GM23248 (cell line): Measurements from ENCODE around the gene HEXB. TPM values are rescaled to one million over a fixed set of nuclear protein-coding genes. Genes with fewer than 3 reads are reported as not detected.
"Not testable (repeated sequence)": the region's sequence is repeated elsewhere in the genome, so short reads cannot be mapped to it uniquely, and the experiment has no call there.

Experiments
- DNase-seq: peaks from one replicate; pipeline ENCODE4 v3.0.0-alpha.2; 2015
- H2AFZ ChIP-seq: fragments of 200-600 bp; sonication (generic); 2 replicates; pipeline ENCODE4 v1.6.1; 2016; ENCODE audit warnings: antibody characterized with exemption
- H3F3A ChIP-seq: fragments of 200-600 bp; sonication (generic); 2 replicates; pipeline ENCODE4 v1.6.1; 2016; ENCODE audit warnings: mild to moderate bottlenecking, antibody characterized with exemption, mixed run types; ENCODE audit not compliant: insufficient read depth
- H3K27ac ChIP-seq: fragments of 200-600 bp; sonication (generic); 2 replicates; pipeline ENCODE4 v1.5.1; 2016; ENCODE audit warnings: mild to moderate bottlenecking
- H3K27me3 ChIP-seq: fragments of 200-600 bp; sonication (generic); replicated peaks from 2 replicates; pipeline ENCODE4 v1.6.1; 2016; ENCODE audit warnings: mild to moderate bottlenecking; ENCODE audit not compliant: insufficient read depth
- H3K36me3 ChIP-seq: fragments of 200-600 bp; sonication (generic); 2 replicates; pipeline ENCODE4 v1.6.1; 2016; ENCODE audit warnings: low read depth, mild to moderate bottlenecking
- H3K4me1 ChIP-seq: fragments of 200-600 bp; sonication (generic); 2 replicates; pipeline ENCODE4 v1.6.1; 2016; ENCODE audit warnings: mild to moderate bottlenecking; ENCODE audit not compliant: insufficient read depth
- H3K4me2 ChIP-seq: fragments of 200-600 bp; sonication (generic); one replicate; pipeline ENCODE4 v1.6.1; 2016; ENCODE audit warnings: mild to moderate bottlenecking; ENCODE audit not compliant: unreplicated experiment
- H3K4me3 ChIP-seq: fragments of 200-600 bp; sonication (generic); 2 replicates; pipeline ENCODE4 v1.5.1; 2016; ENCODE audit warnings: mild to moderate bottlenecking
- H3K79me2 ChIP-seq: fragments of 200-600 bp; sonication (generic); 2 replicates; pipeline ENCODE4 v1.6.1; 2016; ENCODE audit warnings: mild to moderate bottlenecking; ENCODE audit not compliant: insufficient read depth
- H3K9ac ChIP-seq: fragments of 200-600 bp; sonication (generic); 2 replicates; pipeline ENCODE4 v1.6.1; 2016; ENCODE audit warnings: mild to moderate bottlenecking
- H3K9me2 ChIP-seq: fragments of 200-600 bp; sonication (generic); 2 replicates; pipeline ENCODE4 v1.6.1; 2016; ENCODE audit warnings: mixed run types, mild to moderate bottlenecking, moderate library complexity; ENCODE audit not compliant: insufficient read depth
- H3K9me3 ChIP-seq: fragments of 200-600 bp; sonication (generic); one replicate; pipeline ENCODE4 v1.6.1; 2017; ENCODE audit warnings: low read depth
- H4K20me1 ChIP-seq: fragments of 200-600 bp; sonication (generic); 2 replicates; pipeline ENCODE4 v1.6.0; 2016; ENCODE audit not compliant: insufficient read depth
- EZH2 ChIP-seq: fragments of 200-600 bp; sonication (generic); IDR thresholded peaks from 2 replicates; pipeline ENCODE4 v1.6.1; 2018; ENCODE audit warnings: antibody characterized with exemption, mild to moderate bottlenecking; ENCODE audit not compliant: insufficient read depth, poor library complexity, severe bottlenecking
- EZH2phosphoT487 ChIP-seq: fragments of 200-600 bp; sonication (generic); IDR thresholded peaks from 2 replicates; pipeline ENCODE4 v1.6.1; 2018; ENCODE audit warnings: antibody characterized with exemption, moderate library complexity, mild to moderate bottlenecking, low read depth; ENCODE audit not compliant: insufficient read depth
- WGBS, 2 experiments: methylation state at CpG; one replicate each; pipeline ENCODE4 v1.1.6; 2015 to 2017; ENCODE audit warnings: low lambda C conversion rate in 2 of 2, low coverage in 1 of 2; ENCODE audit errors: missing lambda C conversion rate in 2 of 2; 5-methylcytosine and 5-hydroxymethylcytosine counted together
- in situ Hi-C: fragments of 300-500 bp; cut with MboI; formaldehyde crosslinking; loops from 2 replicates; pipeline ENCODE4 v1.15.0; 2020
- polyA plus RNA-seq: library from polyadenylated mRNA; unstranded; fragments of >200 nt; fragmentation: Nextera tagmentation; extraction: Ambion mirVana; gene quantifications from 2 replicates; pipeline ENCODE4 v1.2.1, GENCODE V29; 2016
- total RNA-seq: library from RNA; depleted of rRNA; stranded (reverse); fragments of >200 nt; shearing (Covaris generic); gene quantifications from 2 replicates; pipeline ENCODE4 v1.2.3, GENCODE V29; 2014

Gene HEXB
- total and polyA plus RNA-seq, 2 experiments from 2014 or later, result 106 to 127 TPM

DNA sequence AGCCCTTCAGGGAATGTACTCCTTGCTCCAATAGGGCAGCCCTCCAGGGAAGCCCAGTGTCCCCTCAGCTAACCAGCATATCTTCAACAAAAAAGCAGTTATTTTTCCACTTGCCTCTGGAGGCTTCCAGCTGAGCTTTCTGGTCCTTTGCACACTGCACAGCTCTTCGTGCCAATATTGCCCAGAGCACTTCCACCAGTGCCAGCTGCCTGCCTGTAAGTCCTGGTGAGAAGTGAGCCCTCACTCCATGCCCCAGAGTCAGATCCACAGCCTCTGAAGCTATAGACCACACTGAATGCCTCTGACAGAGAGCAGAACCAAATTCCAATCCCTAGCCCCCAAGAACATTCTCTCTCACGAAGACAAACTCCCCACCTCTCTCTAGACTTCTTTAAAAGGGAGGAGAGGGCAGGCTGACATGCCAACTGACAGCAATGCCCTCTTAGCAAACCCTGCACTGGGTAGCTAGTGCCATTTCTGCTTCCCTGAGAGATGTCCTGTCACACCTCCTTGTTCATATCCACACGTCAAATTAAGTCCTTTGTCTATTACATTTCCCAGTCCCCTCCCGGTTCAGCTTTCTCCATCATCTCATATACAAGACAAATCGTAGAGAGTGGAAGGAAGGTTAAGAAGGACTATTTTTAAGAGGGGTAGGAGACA lies 12.7 kb upstream of the HEXB start:
- no peak for DNase-seq
- no peaks in the 10 kb centered on the region for H3K27me3 ChIP-seq
- H3K9me3 ChIP-seq, result no peaks in the 10 kb centered on the region
- 44 to 45% methylated on average over 5 of the region's 5 CpGs for WGBS, 2 experiments
- no peaks in the 10 kb centered on the region for H3K36me3 ChIP-seq
- H4K20me1 ChIP-seq, result no peaks in the 10 kb centered on the region
- H3K4me3 ChIP-seq, result no peak overlapping the region
- TF ChIP-seq EZH2, result no peak
- TF ChIP-seq EZH2phosphoT487, result no peak
- H3K9me2 ChIP-seq, result no peaks in the 10 kb centered on the region
- no peak overlapping the region for H3K27ac ChIP-seq
- H2AFZ ChIP-seq, result no peak overlapping the region
- H3K4me1 ChIP-seq, result 0 out of 2 replicates have a peak, but pooled peaks cover 5% of the 10 kb centered on the region
- in situ Hi-C loops, result loop anchor here (25.0 kb wide), 1 partner anchor 1085 kb away; no protein-coding TSS in a partner anchor
- no peak overlapping the region for H3K9ac ChIP-seq
- no peaks in the 10 kb centered on the region for H3F3A ChIP-seq
- H3K79me2 ChIP-seq, result no peaks in the 10 kb centered on the region
- no peak overlapping the region for H3K4me2 ChIP-seq

DNA sequence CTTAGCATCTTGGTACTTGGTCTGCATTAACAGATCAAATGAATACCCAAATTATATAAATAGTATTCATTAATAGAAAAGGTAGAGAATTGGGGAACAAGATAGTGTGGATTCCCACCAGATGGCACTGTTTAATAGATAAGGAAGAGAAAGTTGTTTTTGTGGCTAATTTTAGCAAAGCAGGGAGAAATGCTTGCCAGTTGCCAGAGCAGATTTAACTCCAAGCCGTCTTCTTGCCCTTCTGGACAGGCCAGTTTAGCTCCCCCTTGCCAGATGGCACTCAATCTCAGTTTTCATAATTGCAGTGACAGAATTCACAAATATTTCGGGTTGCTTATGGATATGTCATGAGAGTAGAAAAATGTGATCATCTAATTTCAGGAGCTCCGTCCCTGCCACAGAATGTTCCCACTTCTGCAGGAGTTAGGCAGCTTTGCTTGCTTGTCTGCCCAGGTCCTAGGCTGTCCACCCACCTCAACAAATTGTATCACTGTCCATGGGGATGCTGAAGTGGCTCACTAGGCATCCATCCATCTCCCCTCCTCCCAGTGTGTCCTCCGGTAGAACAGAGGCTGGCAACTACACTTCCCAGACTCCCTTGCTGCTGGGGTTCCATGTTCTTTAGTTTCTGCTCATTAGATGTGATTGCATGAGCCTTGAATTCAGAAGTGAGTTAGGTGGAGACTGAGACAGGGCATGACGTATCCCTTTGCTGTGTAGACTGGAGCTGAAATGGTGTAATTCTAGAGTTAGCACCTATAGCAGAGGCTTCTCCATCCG lies 11.8 kb upstream of the HEXB start:
- peak overlapping the region; percentile 59 for H3K4me3 ChIP-seq
- DNase-seq, result peak; percentile 77
- 18 to 22% methylated on average over 6 of the region's 6 CpGs for WGBS, 2 experiments
- no peak overlapping the region for H3K9ac ChIP-seq
- in situ Hi-C loops, result loop anchor here (25.0 kb wide), 1 partner anchor 1086 kb away; no protein-coding TSS in a partner anchor
- 0 out of 2 replicates have a peak, but pooled peaks cover 5% of the 10 kb centered on the region for H3K4me1 ChIP-seq
- H3K27me3 ChIP-seq, result no peaks in the 10 kb centered on the region
- H3K79me2 ChIP-seq, result no peaks in the 10 kb centered on the region
- H3K9me2 ChIP-seq, result no peaks in the 10 kb centered on the region
- no peak for TF ChIP-seq EZH2
- TF ChIP-seq EZH2phosphoT487, result no peak
- no peaks in the 10 kb centered on the region for H3K36me3 ChIP-seq
- peak overlapping the region; percentile 62 for H3K4me2 ChIP-seq
- no peaks in the 10 kb centered on the region for H3K9me3 ChIP-seq
- H3F3A ChIP-seq, result no peaks in the 10 kb centered on the region
- no peaks in the 10 kb centered on the region for H4K20me1 ChIP-seq
- peak overlapping the region; percentile 81 for H2AFZ ChIP-seq
- no peak overlapping the region for H3K27ac ChIP-seq

DNA sequence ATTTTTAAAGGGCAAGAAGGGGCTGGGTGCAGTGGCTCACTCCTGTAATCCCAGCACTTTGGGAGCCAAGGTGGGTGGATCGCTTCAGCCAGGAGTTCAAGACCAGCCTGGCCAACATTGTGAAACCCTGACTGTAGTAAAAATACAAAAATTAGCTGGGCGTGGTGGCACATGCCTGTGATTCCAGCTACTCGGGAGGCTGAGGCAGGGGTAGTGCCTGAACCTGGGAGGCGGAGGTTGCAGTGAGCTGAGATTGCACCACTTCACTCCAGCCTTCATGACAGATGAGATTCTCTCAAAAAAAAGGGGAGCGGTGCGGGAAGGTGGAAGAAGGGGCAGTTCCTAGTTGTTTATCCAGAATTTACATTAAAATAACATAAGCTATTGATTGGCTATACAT lies 8.6 kb upstream of the HEXB start:
- in situ Hi-C loops, H3K79me2 ChIP-seq, H2AFZ ChIP-seq, H4K20me1 ChIP-seq, DNase-seq, H3K4me1 ChIP-seq, H3K27ac ChIP-seq, H3K9me2 ChIP-seq, H3F3A ChIP-seq, H3K4me3 ChIP-seq, H3K4me2 ChIP-seq, H3K27me3 ChIP-seq, H3K9me3 ChIP-seq, H3K36me3 ChIP-seq, H3K9ac ChIP-seq: not testable (repeated sequence)
- WGBS, 2 experiments, result 95% methylated on average over 6 of the region's 6 CpGs

DNA sequence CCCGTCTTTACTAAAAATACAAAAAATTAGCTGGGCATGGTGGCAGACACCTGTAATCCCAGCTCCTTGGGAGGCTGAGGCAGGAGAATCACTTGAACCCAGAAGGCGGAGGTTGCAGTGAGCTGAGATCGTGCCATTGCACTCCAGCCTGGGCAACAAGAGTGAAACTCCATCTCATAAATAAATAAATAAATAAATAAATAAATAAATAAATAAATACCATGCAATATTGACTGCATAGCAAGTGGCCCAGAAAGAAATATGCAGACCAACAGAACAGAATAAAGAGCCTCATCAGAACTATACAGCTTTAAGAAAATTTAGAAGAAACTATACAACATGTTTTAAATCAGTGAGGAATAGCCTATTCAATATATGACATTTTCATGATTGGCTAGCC lies 6.9 kb upstream of the HEXB start:
- H3K4me2 ChIP-seq, H2AFZ ChIP-seq, H3K9me2 ChIP-seq, H3K4me3 ChIP-seq, H3F3A ChIP-seq, H3K27me3 ChIP-seq, H3K9ac ChIP-seq, H3K9me3 ChIP-seq, H4K20me1 ChIP-seq, in situ Hi-C loops, H3K27ac ChIP-seq, DNase-seq, H3K79me2 ChIP-seq, H3K4me1 ChIP-seq, H3K36me3 ChIP-seq: not testable (repeated sequence)
- 87 to 99% methylated on average over 3 of the region's 3 CpGs for WGBS, 2 experiments

DNA sequence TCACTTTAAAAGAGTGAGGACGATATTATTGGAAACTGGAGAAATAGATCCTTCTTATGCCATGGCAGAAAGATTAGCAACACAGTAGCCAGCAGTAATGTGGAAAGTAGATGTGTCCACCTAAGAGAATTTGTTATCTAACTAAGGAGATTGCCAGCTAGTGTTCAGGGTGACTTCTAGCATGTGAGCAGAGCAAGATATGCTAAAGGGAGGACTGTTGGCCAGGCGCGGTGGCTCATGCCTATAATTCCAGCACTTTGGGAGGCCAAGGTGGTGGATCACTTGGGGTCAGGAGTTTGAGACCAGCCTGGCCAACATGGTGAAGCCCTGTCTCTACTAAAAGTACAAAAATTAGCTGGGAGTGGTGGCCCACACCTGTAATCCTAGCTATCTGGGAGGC lies 5.7 kb upstream of the HEXB start:
- H3K9ac ChIP-seq, H3K79me2 ChIP-seq, in situ Hi-C loops, DNase-seq, H2AFZ ChIP-seq, H3K27me3 ChIP-seq, H4K20me1 ChIP-seq, H3K4me2 ChIP-seq, H3F3A ChIP-seq, H3K36me3 ChIP-seq, H3K4me3 ChIP-seq, H3K9me2 ChIP-seq, H3K9me3 ChIP-seq, H3K4me1 ChIP-seq, H3K27ac ChIP-seq: not testable (repeated sequence)
- 85 to 92% methylated on average over 3 of the region's 3 CpGs for WGBS, 2 experiments
